ENCODE data around the gene KLHL12.

DNA sequence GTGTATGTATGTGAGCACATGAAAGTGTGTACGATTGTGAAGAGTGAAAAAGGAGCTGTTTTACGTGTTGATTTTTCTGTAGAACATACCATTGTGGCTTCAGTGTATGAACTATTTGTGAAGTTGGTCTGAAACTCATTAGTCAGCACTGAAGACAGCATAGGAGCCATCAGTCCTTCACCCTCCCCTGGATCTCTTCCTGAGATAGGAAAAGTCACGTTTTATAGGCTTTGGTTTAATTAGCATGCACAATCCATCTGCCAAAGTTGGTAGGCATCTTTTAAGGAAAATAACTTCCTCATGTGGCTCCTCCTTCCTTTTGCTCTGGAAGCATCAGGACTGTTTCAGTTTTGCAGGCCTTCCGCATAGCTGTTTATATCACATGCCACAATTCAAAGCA, 36.6 kb downstream of the KLHL12 start:
- TF ChIP-seq, protein P1, sequence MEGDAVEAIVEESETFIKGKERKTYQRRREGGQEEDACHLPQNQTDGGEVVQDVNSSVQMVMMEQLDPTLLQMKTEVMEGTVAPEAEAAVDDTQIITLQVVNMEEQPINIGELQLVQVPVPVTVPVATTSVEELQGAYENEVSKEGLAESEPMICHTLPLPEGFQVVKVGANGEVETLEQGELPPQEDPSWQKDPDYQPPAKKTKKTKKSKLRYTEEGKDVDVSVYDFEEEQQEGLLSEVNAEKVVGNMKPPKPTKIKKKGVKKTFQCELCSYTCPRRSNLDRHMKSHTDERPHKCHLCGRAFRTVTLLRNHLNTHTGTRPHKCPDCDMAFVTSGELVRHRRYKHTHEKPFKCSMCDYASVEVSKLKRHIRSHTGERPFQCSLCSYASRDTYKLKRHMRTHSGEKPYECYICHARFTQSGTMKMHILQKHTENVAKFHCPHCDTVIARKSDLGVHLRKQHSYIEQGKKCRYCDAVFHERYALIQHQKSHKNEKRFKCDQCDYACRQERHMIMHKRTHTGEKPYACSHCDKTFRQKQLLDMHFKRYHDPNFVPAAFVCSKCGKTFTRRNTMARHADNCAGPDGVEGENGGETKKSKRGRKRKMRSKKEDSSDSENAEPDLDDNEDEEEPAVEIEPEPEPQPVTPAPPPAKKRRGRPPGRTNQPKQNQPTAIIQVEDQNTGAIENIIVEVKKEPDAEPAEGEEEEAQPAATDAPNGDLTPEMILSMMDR (IDR thresholded peaks at IDR 0.05; ENCODE audit: low read depth, low read length, poor library complexity, severe bottlenecking) = no peak
- TF ChIP-seq EZH2phosphoT487 (IDR thresholded peaks at IDR 0.05; ENCODE audit: borderline replicate concordance, low read length) = no peak

Measured in DOHH2 (cell line).